ENCODE measurements around the gene CACNG6.

- no peak for TF ChIP-seq CTCF (IDR thresholded peaks at IDR 0.05; ENCODE audit: extremely low read depth in 1 of 2, insufficient read depth in 1 of 2, low read depth in 1 of 2, low read length in 2 of 2)
- TF ChIP-seq MAX (IDR thresholded peaks at IDR 0.05; ENCODE audit: insufficient read depth, insufficient read length): no peak
- no peak for TF ChIP-seq EZH2 (IDR thresholded peaks at IDR 0.05; ENCODE audit: borderline replicate concordance, low read depth, low read length, severe bottlenecking)
- TF ChIP-seq POLR2A (IDR thresholded peaks at IDR 0.05; ENCODE audit: low read depth, low read length): no peak
- TF ChIP-seq JUN (IDR thresholded peaks at IDR 0.05; ENCODE audit: borderline replicate concordance, insufficient read depth, insufficient read length, low read depth): no peak
- TF ChIP-seq POLR2AphosphoS5 (IDR thresholded peaks at IDR 0.05; ENCODE audit: insufficient read depth, low read depth, low read length): no peak
Observed at GRCh38 chr19:53965091-53965490, 26.3 kb upstream of the CACNG6 start.

Measured in endothelial cell of umbilical vein (primary cell).